SU-DHL-6 (cell line): ENCODE data around the gene LPIN1.

Experiments
- EZH2phosphoT487 ChIP-seq: fragments of 200-600 bp; sonication (generic), shearing (Covaris generic); conservative IDR thresholded peaks from 2 replicates; pipeline ENCODE4 v1.6.1; 2018; ENCODE audit warnings: mild to moderate bottlenecking, antibody characterized with exemption, low read length, moderate library complexity, mixed read lengths
- TF ChIP-seq, protein P1 (sequence below): fragments of 200-600 bp; sonication (generic); IDR thresholded peaks from one replicate; pipeline ENCODE4 v1.5.1; 2017; ENCODE audit warnings: antibody characterized with exemption, mild to moderate bottlenecking, low read length, moderate library complexity; ENCODE audit not compliant: insufficient read depth, poor library complexity, severe bottlenecking

DNA sequence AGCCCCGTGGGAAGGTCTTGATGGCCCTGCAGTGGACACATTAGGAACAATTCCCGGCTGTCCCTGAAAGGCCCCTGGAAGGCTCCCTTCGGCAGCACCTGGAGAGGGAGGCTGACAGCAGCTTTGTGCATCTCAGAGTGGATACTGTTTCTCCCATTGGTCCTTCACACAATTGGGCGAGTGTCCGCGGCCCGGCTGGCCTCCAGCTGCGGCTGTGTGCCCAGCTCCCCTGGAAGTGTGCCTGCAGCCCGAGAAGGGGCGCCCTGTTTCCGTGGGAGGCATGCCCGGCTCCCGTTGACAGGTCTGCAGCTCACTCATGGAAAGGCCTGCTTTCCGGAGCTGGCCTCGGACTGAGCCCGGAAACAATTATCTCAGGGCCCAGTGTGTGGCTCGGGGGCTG is 103.7 kb downstream of the LPIN1 start:
- TF ChIP-seq, protein P1, sequence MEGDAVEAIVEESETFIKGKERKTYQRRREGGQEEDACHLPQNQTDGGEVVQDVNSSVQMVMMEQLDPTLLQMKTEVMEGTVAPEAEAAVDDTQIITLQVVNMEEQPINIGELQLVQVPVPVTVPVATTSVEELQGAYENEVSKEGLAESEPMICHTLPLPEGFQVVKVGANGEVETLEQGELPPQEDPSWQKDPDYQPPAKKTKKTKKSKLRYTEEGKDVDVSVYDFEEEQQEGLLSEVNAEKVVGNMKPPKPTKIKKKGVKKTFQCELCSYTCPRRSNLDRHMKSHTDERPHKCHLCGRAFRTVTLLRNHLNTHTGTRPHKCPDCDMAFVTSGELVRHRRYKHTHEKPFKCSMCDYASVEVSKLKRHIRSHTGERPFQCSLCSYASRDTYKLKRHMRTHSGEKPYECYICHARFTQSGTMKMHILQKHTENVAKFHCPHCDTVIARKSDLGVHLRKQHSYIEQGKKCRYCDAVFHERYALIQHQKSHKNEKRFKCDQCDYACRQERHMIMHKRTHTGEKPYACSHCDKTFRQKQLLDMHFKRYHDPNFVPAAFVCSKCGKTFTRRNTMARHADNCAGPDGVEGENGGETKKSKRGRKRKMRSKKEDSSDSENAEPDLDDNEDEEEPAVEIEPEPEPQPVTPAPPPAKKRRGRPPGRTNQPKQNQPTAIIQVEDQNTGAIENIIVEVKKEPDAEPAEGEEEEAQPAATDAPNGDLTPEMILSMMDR = no peak
- no peak for TF ChIP-seq EZH2phosphoT487
